K562 (cell line): ENCODE data around the gene F2RL2. TPM values are rescaled to one million over a fixed set of nuclear protein-coding genes. Genes with fewer than 3 reads are reported as not detected.

Experiments
- CBFA2T3 ChIP-seq: fragments of 450-650 bp; IDR thresholded peaks from 2 replicates; pipeline ENCODE4 v1.6.1; 2017
- CC2D1A ChIP-seq: fragments of 450-650 bp; IDR thresholded peaks from 2 replicates; pipeline ENCODE4 v1.6.1; 2017; ENCODE audit warnings: mild to moderate bottlenecking
- ELF4 ChIP-seq: fragments of 450-650 bp; formaldehyde crosslinking; IDR thresholded peaks from 2 replicates; pipeline ENCODE4 v1.4.0; 2022; ENCODE audit warnings: missing genetic modification characterization
- MAFF ChIP-seq: IDR thresholded peaks from 2 replicates; pipeline ENCODE4 v1.6.1; 2012; ENCODE audit warnings: low read length, improper control_type of control experiment
- PTRF ChIP-seq: fragments of 450-650 bp; IDR thresholded peaks from 2 replicates; pipeline ENCODE4 v1.6.1; 2016; ENCODE audit warnings: mild to moderate bottlenecking, missing genetic modification characterization, missing compliant biosample characterization
- SMARCA4 ChIP-seq: fragments of 450-650 bp; IDR thresholded peaks from 2 replicates; pipeline ENCODE4 v1.6.1; 2016
- ZBTB7A ChIP-seq: IDR thresholded peaks from 2 replicates; pipeline ENCODE4 v1.6.1; 2011; ENCODE audit warnings: low read depth, mild to moderate bottlenecking, low read length, moderate library complexity, borderline replicate concordance; ENCODE audit not compliant: control insufficient read depth
- ZNF324 ChIP-seq: fragments of 250-450 bp; sonication (Bioruptor Pico); IDR thresholded peaks from 2 replicates; pipeline ENCODE4 v1.4.0; 2020; ENCODE audit warnings: mild to moderate bottlenecking
- ZNF507 ChIP-seq: conservative IDR thresholded peaks from 2 replicates; pipeline ENCODE4 v1.6.1; 2017; ENCODE audit warnings: missing genetic modification characterization, missing compliant biosample characterization
- polyA plus RNA-seq, 8 experiments: library from polyadenylated mRNA; depleted of rRNA in 4 of 8; stranded (reverse) in 5 of 8; unstranded in 3 of 8; fragments of >200 nt; fragmentation: Nextera tagmentation in 2 of 8; fragmentation: Illumina TruSeq in 1 of 8; extraction: Ambion mirVana in 2 of 8; extraction: Trizol in 1 of 8; gene quantifications; 2 replicates each; pipeline versions ENCODE4 v1.2.1 to v1.2.3, GENCODE V29; 2011 to 2014; ENCODE audit warnings: inconsistent platforms in 1 of 8, missing spikeins in 1 of 8
- total RNA-seq, 7 experiments: library from RNA; depleted of rRNA in 6 of 7; stranded (reverse); fragments of >200 nt in 6 of 7; fragmentation: Illumina TruSeq in 2 of 7; extraction: Trizol in 2 of 7; gene quantifications; 2 replicates each; pipeline versions ENCODE4 v1.2.1 to v1.2.3, GENCODE V29; 2011 to 2021; ENCODE audit warnings: low replicate concordance in 1 of 7
- TF ChIP-seq, protein P1 (sequence below), 2 experiments: fragments of 450-650 bp in 1 of 2; sonication (generic) in 1 of 2; formaldehyde crosslinking in 1 of 2; IDR thresholded peaks; 2 replicates each; pipeline versions ENCODE4 v1.7.1 to v1.9.0; 2016 to 2022; ENCODE audit warnings: inconsistent platforms in 1 of 2, mild to moderate bottlenecking in 1 of 2, missing genetic modification reagents in 1 of 2
- TF ChIP-seq, protein P2 (sequence below): fragments of 250-450 bp; sonication (Bioruptor Pico); IDR thresholded peaks from 2 replicates; pipeline ENCODE4 v1.8.0; 2021; ENCODE audit warnings: borderline replicate concordance, mild to moderate bottlenecking, moderate library complexity; ENCODE audit not compliant: poor library complexity, severe bottlenecking
- TF ChIP-seq, protein P3 (sequence below): fragments of 150-350 bp; conservative IDR thresholded peaks from 2 replicates; pipeline ENCODE4 v1.6.1; 2014; ENCODE audit warnings: low read length
- TF ChIP-seq, protein P4 (sequence below): fragments of 250-450 bp; sonication (Bioruptor Pico); IDR thresholded peaks from 2 replicates; pipeline ENCODE4 v1.8.0; 2022; ENCODE audit warnings: moderate library complexity, mild to moderate bottlenecking, inconsistent platforms
- TF ChIP-seq, protein P5 (sequence below): fragments of 250-450 bp; sonication (Bioruptor Pico); IDR thresholded peaks from 2 replicates; pipeline ENCODE4 v1.4.0; 2020; ENCODE audit warnings: mild to moderate bottlenecking

Gene F2RL2
- total and polyA plus RNA-seq, 9 of the 15 experiments (the other 6 are each of a cell fraction or from before 2014, with no cell fraction given): 0.03 to 0.12 (median 0.06) TPM; not detected in 3

DNA sequence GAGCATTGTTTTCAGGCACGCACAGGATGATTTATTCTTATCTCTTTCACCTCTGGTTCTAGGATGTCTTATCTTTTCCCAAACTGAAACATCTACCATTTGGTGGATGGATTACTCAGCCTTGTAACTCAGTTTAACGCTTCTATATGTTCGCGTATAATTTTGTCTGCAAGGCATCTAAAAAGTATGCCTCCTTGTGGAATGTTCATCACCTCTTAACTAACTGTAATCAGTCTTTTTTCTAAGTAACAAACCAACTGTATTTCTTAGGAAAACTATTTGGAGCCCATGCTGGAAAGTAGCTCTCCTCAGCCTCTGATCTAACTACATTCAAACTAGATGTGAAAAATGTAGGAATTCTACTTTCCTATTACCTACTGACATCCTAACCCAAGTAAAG lies 11.5 kb upstream of the F2RL2 start (continued):
- TF ChIP-seq, protein P1, sequence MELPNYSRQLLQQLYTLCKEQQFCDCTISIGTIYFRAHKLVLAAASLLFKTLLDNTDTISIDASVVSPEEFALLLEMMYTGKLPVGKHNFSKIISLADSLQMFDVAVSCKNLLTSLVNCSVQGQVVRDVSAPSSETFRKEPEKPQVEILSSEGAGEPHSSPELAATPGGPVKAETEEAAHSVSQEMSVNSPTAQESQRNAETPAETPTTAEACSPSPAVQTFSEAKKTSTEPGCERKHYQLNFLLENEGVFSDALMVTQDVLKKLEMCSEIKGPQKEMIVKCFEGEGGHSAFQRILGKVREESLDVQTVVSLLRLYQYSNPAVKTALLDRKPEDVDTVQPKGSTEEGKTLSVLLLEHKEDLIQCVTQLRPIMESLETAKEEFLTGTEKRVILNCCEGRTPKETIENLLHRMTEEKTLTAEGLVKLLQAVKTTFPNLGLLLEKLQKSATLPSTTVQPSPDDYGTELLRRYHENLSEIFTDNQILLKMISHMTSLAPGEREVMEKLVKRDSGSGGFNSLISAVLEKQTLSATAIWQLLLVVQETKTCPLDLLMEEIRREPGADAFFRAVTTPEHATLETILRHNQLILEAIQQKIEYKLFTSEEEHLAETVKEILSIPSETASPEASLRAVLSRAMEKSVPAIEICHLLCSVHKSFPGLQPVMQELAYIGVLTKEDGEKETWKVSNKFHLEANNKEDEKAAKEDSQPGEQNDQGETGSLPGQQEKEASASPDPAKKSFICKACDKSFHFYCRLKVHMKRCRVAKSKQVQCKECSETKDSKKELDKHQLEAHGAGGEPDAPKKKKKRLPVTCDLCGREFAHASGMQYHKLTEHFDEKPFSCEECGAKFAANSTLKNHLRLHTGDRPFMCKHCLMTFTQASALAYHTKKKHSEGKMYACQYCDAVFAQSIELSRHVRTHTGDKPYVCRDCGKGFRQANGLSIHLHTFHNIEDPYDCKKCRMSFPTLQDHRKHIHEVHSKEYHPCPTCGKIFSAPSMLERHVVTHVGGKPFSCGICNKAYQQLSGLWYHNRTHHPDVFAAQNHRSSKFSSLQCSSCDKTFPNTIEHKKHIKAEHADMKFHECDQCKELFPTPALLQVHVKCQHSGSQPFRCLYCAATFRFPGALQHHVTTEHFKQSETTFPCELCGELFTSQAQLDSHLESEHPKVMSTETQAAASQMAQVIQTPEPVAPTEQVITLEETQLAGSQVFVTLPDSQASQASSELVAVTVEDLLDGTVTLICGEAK (IDR thresholded peaks at IDR 0.05): no peak
- TF ChIP-seq, protein P1 (CRISPR knock-in tag; IDR thresholded peaks at IDR 0.05): no peak
- TF ChIP-seq, protein P2, sequence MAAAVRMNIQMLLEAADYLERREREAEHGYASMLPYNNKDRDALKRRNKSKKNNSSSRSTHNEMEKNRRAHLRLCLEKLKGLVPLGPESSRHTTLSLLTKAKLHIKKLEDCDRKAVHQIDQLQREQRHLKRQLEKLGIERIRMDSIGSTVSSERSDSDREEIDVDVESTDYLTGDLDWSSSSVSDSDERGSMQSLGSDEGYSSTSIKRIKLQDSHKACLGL (CRISPR knock-in tag): no peak
- TF ChIP-seq CBFA2T3: peak; percentile 7; the same call in 1 of the 2 replicates
- TF ChIP-seq ZBTB7A: no peak
- TF ChIP-seq, protein P3, sequence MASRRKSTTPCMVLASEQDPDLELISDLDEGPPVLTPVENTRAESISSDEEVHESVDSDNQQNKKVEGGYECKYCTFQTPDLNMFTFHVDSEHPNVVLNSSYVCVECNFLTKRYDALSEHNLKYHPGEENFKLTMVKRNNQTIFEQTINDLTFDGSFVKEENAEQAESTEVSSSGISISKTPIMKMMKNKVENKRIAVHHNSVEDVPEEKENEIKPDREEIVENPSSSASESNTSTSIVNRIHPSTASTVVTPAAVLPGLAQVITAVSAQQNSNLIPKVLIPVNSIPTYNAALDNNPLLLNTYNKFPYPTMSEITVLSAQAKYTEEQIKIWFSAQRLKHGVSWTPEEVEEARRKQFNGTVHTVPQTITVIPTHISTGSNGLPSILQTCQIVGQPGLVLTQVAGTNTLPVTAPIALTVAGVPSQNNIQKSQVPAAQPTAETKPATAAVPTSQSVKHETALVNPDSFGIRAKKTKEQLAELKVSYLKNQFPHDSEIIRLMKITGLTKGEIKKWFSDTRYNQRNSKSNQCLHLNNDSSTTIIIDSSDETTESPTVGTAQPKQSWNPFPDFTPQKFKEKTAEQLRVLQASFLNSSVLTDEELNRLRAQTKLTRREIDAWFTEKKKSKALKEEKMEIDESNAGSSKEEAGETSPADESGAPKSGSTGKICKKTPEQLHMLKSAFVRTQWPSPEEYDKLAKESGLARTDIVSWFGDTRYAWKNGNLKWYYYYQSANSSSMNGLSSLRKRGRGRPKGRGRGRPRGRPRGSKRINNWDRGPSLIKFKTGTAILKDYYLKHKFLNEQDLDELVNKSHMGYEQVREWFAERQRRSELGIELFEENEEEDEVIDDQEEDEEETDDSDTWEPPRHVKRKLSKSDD: no peak
- no peak for TF ChIP-seq MAFF
- TF ChIP-seq SMARCA4: peak; percentile 76
- TF ChIP-seq ELF4 (CRISPR knock-in tag): no peak
- TF ChIP-seq, protein P4, sequence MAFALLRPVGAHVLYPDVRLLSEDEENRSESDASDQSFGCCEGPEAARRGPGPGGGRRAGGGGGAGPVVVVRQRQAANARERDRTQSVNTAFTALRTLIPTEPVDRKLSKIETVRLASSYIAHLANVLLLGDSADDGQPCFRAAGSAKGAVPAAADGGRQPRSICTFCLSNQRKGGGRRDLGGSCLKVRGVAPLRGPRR (CRISPR knock-in tag): no peak
- no peak for TF ChIP-seq ZNF507 (tag)
- no peak for TF ChIP-seq ZNF324 (CRISPR knock-in tag)
- no peak for TF ChIP-seq PTRF
- TF ChIP-seq CC2D1A: no peak
- TF ChIP-seq, protein P5, sequence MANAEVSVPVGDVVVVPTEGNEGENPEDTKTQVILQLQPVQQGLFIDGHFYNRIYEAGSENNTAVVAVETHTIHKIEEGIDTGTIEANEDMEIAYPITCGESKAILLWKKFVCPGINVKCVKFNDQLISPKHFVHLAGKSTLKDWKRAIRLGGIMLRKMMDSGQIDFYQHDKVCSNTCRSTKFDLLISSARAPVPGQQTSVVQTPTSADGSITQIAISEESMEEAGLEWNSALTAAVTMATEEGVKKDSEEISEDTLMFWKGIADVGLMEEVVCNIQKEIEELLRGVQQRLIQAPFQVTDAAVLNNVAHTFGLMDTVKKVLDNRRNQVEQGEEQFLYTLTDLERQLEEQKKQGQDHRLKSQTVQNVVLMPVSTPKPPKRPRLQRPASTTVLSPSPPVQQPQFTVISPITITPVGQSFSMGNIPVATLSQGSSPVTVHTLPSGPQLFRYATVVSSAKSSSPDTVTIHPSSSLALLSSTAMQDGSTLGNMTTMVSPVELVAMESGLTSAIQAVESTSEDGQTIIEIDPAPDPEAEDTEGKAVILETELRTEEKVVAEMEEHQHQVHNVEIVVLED (CRISPR knock-in tag): no peak
